ENCODE data around the gene BRAP. TPM values are rescaled to one million over a fixed set of nuclear protein-coding genes. Genes with fewer than 3 reads are reported as not detected.

Gene BRAP
- total RNA-seq, 1 experiment from 2014 or later = 25.0 TPM

GRCh38 chr12:111691262-111691661, 5.5 kb upstream of the BRAP start:
- Histone ChIP-seq H2BK120ac (ENCODE audit: low read depth, low read length, poor library complexity, severe bottlenecking) (no peak overlapping the region), H2BK15ac (ENCODE audit: low read depth, low read length) (no peak overlapping the region), H3K4me2 (ENCODE audit: insufficient read depth, insufficient read length, low read length) (no peak overlapping the region), H3K27me3 (ENCODE audit: insufficient read depth, low read length) (no peaks in the 10 kb centered on the region), H2BK20ac (ENCODE audit: low read depth, low read length, poor library complexity, severe bottlenecking) (no peak overlapping the region), H3K4me1 (ENCODE audit: insufficient read depth, low read length) (no peaks in the 10 kb centered on the region), H3K9ac (ENCODE audit: extremely low read depth, insufficient read length, low read length) (no peak overlapping the region), H4K20me1 (ENCODE audit: control insufficient read depth, insufficient read depth, insufficient read length) (no peaks in the 10 kb centered on the region), H2BK12ac (ENCODE audit: insufficient read length, low read depth, low read length) (no peak overlapping the region), H4K91ac (ENCODE audit: insufficient read length, low read depth, low read length) (no peak overlapping the region), H3K4ac (ENCODE audit: low read depth, low read length) (no peak overlapping the region), H3K79me1 (ENCODE audit: insufficient read depth, low read depth, low read length, poor library complexity, severe bottlenecking) (no peaks in the 10 kb centered on the region), H2BK5ac (ENCODE audit: insufficient read length, low read length) (no peak overlapping the region), H3K79me2 (ENCODE audit: insufficient read depth, low read length) (no peaks in the 10 kb centered on the region), H3K23me2 (ENCODE audit: insufficient read length, low read depth, low read length, poor library complexity, severe bottlenecking) (no peaks in the 10 kb centered on the region), H4K5ac (ENCODE audit: insufficient read length, low read depth, low read length) (no peak overlapping the region), H3K14ac (ENCODE audit: insufficient read depth, low read length) (no peak overlapping the region), H4K8ac (replicated peaks; ENCODE audit: insufficient read length, low read depth, low read length) (no peak overlapping the region), H2AK5ac (ENCODE audit: insufficient read length, low read length) (no peak overlapping the region), H3T11ph (ENCODE audit: low read length) (no peak overlapping the region), H3K9me3 (ENCODE audit: control insufficient read depth, low read depth, low read length) (no peaks in the 10 kb centered on the region), H3K27ac (ENCODE audit: insufficient read length, low read depth, low read length) (no peak overlapping the region), H3K23ac (ENCODE audit: insufficient read length, low read depth, low read length) (no peak overlapping the region), H2AFZ (ENCODE audit: low read length) (no peak overlapping the region), H3K18ac (ENCODE audit: insufficient read length, low read depth, low read length) (no peak overlapping the region), H3K56ac (ENCODE audit: insufficient read length, low read depth, low read length) (no peak overlapping the region)
- no peak overlapping the region for H3K4me3 Mint-ChIP-seq
- WGBS (ENCODE audit: extremely low coverage, insufficient read length, low lambda C conversion rate) = no CpG with 5 or more reads among the region's 3 CpGs
- no peaks in the 10 kb centered on the region for H3K27me3 Mint-ChIP-seq (ENCODE audit: low read depth)
- no peaks in the 10 kb centered on the region for H3K9me3 Mint-ChIP-seq
- H3K27ac Mint-ChIP-seq = no peak overlapping the region
- peaks cover 2 to 43% (median 39%) of the 10 kb centered on the region in 3 experiments; a peak in 6 of 7 replicates for H3K36me3 Mint-ChIP-seq (ENCODE audit: insufficient read depth in 1 of 3, low read depth in 3 of 3)
- peaks cover 9 to 15% of the 10 kb centered on the region in 2 experiments for H3K4me1 Mint-ChIP-seq
- no peak for TF ChIP-seq CTCF (conservative IDR thresholded peaks at IDR 0.05)
- DNase-seq = no peak
